ENCODE measurements around the gene BUB1B. TPM values are rescaled to one million over a fixed set of nuclear protein-coding genes. Genes with fewer than 3 reads are reported as not detected.

The BUB1B gene
- total RNA-seq, 4 donors from 2014 or later: 1.4 to 15.3 (median 8.6) TPM

DNA sequence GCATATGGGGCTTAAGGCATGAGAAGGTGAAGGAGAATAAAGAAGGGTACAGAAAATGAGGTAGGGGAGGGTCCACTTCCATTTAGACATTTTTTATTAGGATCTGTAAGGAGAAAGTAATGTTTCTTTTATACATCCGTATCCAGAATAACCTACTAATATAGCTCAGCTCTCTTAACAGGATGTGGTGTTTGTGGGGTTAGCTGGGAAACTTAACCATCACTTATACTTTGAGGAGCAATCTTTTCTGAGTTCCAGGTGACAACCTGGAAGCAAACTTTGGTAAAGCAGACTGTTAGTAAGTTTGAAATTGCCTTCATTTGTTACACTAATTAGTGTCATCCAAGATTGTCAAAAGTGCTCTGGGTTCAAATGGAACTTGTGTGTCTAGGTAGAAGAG lies 36.6 kb downstream of the BUB1B start:
- DNase-seq: no peak
- Histone ChIP-seq H3K27me3 (no peaks in the 10 kb centered on the region), H3K36me3 (no peaks in the 10 kb centered on the region), H3K9me3 (no peaks in the 10 kb centered on the region), H3K27ac (no peak overlapping the region), H3K4me1 (no peaks in the 10 kb centered on the region), H3K4me3 (no peak overlapping the region)
- in situ Hi-C loops (cut with MboI; ENCODE audit: low pct_ligation_motif_present in 1 of 4, low pct_unique_long_range_greater_than_20kb in 1 of 4, low sequenced_read_pairs in 3 of 4) (no loop called here), intact Hi-C loops (cut with DNase I; ENCODE audit: low total_unique reads) (no loop called here)
- no peak for TF ChIP-seq EP300 (IDR thresholded peaks at IDR 0.05; ENCODE audit: low read depth)
- TF ChIP-seq POLR2AphosphoS5 (IDR thresholded peaks at IDR 0.05): no peak
- TF ChIP-seq, protein P1, sequence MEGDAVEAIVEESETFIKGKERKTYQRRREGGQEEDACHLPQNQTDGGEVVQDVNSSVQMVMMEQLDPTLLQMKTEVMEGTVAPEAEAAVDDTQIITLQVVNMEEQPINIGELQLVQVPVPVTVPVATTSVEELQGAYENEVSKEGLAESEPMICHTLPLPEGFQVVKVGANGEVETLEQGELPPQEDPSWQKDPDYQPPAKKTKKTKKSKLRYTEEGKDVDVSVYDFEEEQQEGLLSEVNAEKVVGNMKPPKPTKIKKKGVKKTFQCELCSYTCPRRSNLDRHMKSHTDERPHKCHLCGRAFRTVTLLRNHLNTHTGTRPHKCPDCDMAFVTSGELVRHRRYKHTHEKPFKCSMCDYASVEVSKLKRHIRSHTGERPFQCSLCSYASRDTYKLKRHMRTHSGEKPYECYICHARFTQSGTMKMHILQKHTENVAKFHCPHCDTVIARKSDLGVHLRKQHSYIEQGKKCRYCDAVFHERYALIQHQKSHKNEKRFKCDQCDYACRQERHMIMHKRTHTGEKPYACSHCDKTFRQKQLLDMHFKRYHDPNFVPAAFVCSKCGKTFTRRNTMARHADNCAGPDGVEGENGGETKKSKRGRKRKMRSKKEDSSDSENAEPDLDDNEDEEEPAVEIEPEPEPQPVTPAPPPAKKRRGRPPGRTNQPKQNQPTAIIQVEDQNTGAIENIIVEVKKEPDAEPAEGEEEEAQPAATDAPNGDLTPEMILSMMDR (IDR thresholded peaks at IDR 0.05): no peak
- 80 to 83% methylated on average over 1 of the region's 1 CpG for WGBS, 2 donors (ENCODE audit: low coverage in 1 of 2)

DNA sequence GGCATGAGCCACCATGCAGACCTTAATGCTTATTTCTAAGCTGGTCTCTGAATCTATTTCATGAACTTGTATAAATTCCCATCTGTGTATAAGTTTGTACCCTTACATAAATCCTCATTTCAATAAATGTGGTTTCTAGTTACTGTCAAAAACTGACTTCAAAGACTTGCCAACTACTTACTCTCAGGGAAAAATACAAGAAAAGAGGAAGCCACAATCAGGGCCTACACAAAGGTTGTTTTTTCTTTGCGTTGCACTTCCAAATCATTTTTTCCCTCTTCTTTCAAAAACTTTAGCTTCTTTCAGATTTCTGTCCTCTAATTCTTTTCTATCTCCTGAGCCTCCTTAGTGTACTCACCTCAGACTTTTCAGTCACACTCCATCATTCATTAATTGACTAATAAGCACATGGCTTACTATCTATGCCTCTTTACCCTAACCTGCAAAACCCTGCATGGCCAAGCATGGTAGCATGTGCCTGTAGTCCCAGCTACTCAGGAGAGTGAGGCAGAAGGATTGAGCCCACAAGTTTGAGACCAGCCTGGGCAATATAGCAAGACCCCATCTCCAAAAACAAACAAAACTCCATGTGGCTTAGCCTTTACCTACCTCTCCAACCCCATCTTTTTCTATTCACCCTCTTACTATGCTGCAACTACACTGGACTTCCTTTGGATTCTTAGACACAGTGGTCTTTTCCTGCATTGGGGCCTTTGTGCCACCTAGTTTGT lies 37.7 kb downstream of the BUB1B start:
- intact Hi-C loops (cut with DNase I; ENCODE audit: low total_unique reads) (no loop called here), in situ Hi-C loops (cut with MboI; ENCODE audit: low pct_ligation_motif_present in 1 of 4, low pct_unique_long_range_greater_than_20kb in 1 of 4, low sequenced_read_pairs in 3 of 4) (no loop called here)
- Histone ChIP-seq H3K9me3 (no peaks in the 10 kb centered on the region), H3K36me3 (no peaks in the 10 kb centered on the region), H3K27ac (no peak overlapping the region), H3K4me3 (no peak overlapping the region), H3K27me3 (no peaks in the 10 kb centered on the region), H3K4me1 (no peaks in the 10 kb centered on the region)
- no peak for DNase-seq
- 82 to 88% methylated on average over 1 of the region's 1 CpG for WGBS, 2 donors (ENCODE audit: low coverage in 1 of 2)
- TF ChIP-seq, protein P1 (IDR thresholded peaks at IDR 0.05): no peak
- TF ChIP-seq EP300 (IDR thresholded peaks at IDR 0.05; ENCODE audit: low read depth): no peak

DNA sequence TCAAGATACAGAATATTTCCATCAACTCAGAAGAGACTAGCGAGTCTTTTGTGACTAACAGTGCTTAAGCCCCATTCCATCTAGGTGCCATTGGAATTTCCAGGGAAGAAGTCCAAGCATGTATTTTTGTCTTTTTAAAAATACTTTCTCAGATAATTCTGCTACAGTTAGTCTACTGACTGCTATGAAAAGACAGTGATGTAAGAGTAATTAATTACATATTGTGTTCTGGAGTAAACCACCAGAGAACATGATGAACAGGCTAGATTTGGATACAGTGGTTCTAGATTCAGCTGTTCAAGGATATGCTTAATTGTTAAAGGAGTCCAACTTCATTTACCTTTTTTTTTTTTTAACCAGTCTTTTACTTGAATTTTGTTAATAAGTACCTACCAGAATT lies 43.2 kb downstream of the BUB1B start:
- Histone ChIP-seq H3K4me1 (no peaks in the 10 kb centered on the region), H3K36me3 (no peaks in the 10 kb centered on the region), H3K27ac (no peak overlapping the region), H3K9me3 (no peaks in the 10 kb centered on the region), H3K27me3 (no peaks in the 10 kb centered on the region), H3K4me3 (no peak overlapping the region)
- DNase-seq: no peak
- TF ChIP-seq, protein P1 (IDR thresholded peaks at IDR 0.05): no peak
- no peak for TF ChIP-seq POLR2A (IDR thresholded peaks at IDR 0.05)
- no peak for TF ChIP-seq EP300 (IDR thresholded peaks at IDR 0.05; ENCODE audit: low read depth)
- no peak for TF ChIP-seq POLR2AphosphoS5 (IDR thresholded peaks at IDR 0.05)
- in situ Hi-C loops (cut with MboI; ENCODE audit: low pct_ligation_motif_present in 1 of 4, low pct_unique_long_range_greater_than_20kb in 1 of 4, low sequenced_read_pairs in 3 of 4) (loop anchor here in 1 of 4 donors (25.0 kb wide), 1 partner anchor 167 kb away; the partner anchor contains the start of gene SRP14), intact Hi-C loops (cut with DNase I; ENCODE audit: low total_unique reads) (no loop called here)
- 100% methylated on average over 1 of the region's 1 CpG for WGBS, 2 donors (ENCODE audit: low coverage in 1 of 2)

DNA sequence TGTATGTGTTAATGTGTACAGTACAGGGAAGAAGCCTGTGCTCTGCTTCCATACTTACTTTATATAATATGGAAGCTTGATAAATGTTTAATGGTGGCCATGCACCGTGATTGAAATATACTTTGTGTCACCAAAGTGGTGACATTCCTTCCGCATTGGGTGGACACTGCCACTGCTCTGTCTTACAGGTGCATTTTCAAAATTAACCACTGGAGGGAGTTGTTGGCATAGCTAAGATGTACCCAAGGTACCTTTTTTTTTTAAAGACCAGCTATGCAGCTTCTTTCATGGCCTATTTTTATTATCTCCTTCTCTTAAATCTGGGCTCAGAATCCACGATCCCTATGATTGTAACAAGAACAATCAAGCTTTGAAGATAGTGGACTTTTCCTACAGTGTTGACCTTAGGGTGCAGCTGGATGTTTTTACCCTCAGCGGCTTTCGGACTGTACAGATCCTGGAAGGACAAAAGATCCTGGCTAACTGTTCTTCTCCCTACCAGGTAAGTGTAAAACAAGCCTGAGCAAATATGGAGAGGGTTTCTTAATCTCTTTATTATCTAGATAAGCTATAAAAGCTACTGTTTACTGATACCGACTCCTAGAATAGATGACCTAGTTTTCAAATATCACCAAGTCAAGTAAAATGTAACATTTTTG lies 56.4 kb downstream of the BUB1B start:
- in situ Hi-C loops (cut with MboI; ENCODE audit: low pct_ligation_motif_present in 1 of 4, low pct_unique_long_range_greater_than_20kb in 1 of 4, low sequenced_read_pairs in 3 of 4): loop anchor here in 2 of 4 donors (5.0 to 25.0 kb wide), 2 partner anchors 55 to 180 kb away; partner anchors contain the start of gene SRP14 (in 1 of the 2)
- no peak for TF ChIP-seq EP300 (IDR thresholded peaks at IDR 0.05; ENCODE audit: low read depth)
- TF ChIP-seq, protein P1 (IDR thresholded peaks at IDR 0.05): peak; percentile 77 to 93 (median 89)
- Histone ChIP-seq H3K4me1 (peaks cover 0 to 9% (median 3%) of the 10 kb centered on the region in 4 donors), H3K9me3 (no peaks in the 10 kb centered on the region), H3K27ac (no peak overlapping the region), H3K27me3 (no peaks in the 10 kb centered on the region), H3K4me3 (no peak overlapping the region), H3K36me3 (no peaks in the 10 kb centered on the region)
- DNase-seq: peak; percentile 55
- 24 to 43% methylated on average over 6 of the region's 6 CpGs for WGBS, 2 donors (ENCODE audit: low coverage in 1 of 2)
- intact Hi-C loops (cut with DNase I; ENCODE audit: low total_unique reads): no loop called here

Measured in transverse colon (tissue), 4 donors.